ENCODE data around the gene STUB1. TPM values are rescaled to one million over a fixed set of nuclear protein-coding genes. Genes with fewer than 3 reads are reported as not detected.

Gene STUB1
- total RNA-seq, 4 donors from 2014 or later, result 116 to 143 (median 125) TPM

GRCh38 chr16:703406-703805 lies 23.2 kb downstream of the STUB1 start:
- no peak overlapping the region for H3K4me3 ChIP-seq
- DNase-seq (ENCODE audit: low spot score in 2 of 2), result no peak
- TF ChIP-seq POLR2A (IDR thresholded peaks at IDR 0.05), result no peak
- no peak for TF ChIP-seq CTCF (IDR thresholded peaks at IDR 0.05)
- TF ChIP-seq POLR2AphosphoS5 (IDR thresholded peaks at IDR 0.05), result no peak
- no peak for TF ChIP-seq EP300 (IDR thresholded peaks at IDR 0.05)
- peaks cover 97% of the 10 kb centered on the region for H3K27me3 ChIP-seq
- H3K9me3 ChIP-seq, result no peaks in the 10 kb centered on the region
- H3K4me1 ChIP-seq, result peaks cover 35% of the 10 kb centered on the region
- 74% methylated on average over 10 of the region's 12 CpGs for WGBS
- no peaks in the 10 kb centered on the region for H3K36me3 ChIP-seq
- H3K27ac ChIP-seq, result no peak overlapping the region

DNA sequence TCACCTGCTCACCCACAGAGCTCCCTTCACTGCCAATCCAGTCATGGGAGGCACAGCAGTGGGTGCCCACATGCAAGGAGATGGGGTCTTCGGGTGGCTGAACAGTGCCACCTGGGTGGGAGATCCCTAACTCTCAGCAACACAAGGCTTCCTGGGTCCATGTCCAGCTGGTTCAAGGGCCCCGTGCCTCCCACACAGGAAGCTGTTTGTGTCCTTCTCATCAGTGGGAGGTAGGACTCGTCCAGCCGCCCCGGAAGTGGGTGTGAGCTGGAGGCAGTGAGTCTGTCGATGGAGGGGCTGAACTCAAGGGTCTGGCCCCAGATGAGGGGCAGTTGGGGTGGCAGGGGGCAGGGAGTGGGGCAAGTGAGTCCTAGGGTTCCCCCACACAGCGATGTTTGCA lies 23.8 kb downstream of the STUB1 start:
- WGBS, result 53% methylated on average over 6 of the region's 7 CpGs
- peaks cover 99% of the 10 kb centered on the region for H3K27me3 ChIP-seq

GRCh38 chr16:704552-705380 lies 24.6 kb downstream of the STUB1 start:
- Histone ChIP-seq H3K27ac (no peak overlapping the region), H3K4me3 (peak overlapping the region; percentile 43), H3K36me3 (no peaks in the 10 kb centered on the region), H3K4me1 (peaks cover 35% of the 10 kb centered on the region), H3K9me3 (no peaks in the 10 kb centered on the region), H3K27me3 (peaks cover 99% of the 10 kb centered on the region)
- DNase-seq (ENCODE audit: low spot score in 2 of 2), result no peak
- 15% methylated on average over 13 of the region's 50 CpGs for WGBS
- no peak for TF ChIP-seq POLR2A (IDR thresholded peaks at IDR 0.05)
- no peak for TF ChIP-seq EP300 (IDR thresholded peaks at IDR 0.05)
- no peak for TF ChIP-seq CTCF (IDR thresholded peaks at IDR 0.05)
- no peak for TF ChIP-seq POLR2AphosphoS5 (IDR thresholded peaks at IDR 0.05)

More for the DNA sequence above, 23.8 kb downstream of the STUB1 start:
- DNase-seq (ENCODE audit: low spot score in 2 of 2), result no peak
- no peak overlapping the region for H3K4me3 ChIP-seq
- H3K9me3 ChIP-seq, result no peaks in the 10 kb centered on the region
- no peaks in the 10 kb centered on the region for H3K36me3 ChIP-seq
- no peak for TF ChIP-seq POLR2A (IDR thresholded peaks at IDR 0.05)
- no peak for TF ChIP-seq POLR2AphosphoS5 (IDR thresholded peaks at IDR 0.05)
- no peak for TF ChIP-seq CTCF (IDR thresholded peaks at IDR 0.05)
- TF ChIP-seq EP300 (IDR thresholded peaks at IDR 0.05), result no peak
- H3K27ac ChIP-seq, result no peak overlapping the region
- H3K4me1 ChIP-seq, result peaks cover 35% of the 10 kb centered on the region

DNA sequence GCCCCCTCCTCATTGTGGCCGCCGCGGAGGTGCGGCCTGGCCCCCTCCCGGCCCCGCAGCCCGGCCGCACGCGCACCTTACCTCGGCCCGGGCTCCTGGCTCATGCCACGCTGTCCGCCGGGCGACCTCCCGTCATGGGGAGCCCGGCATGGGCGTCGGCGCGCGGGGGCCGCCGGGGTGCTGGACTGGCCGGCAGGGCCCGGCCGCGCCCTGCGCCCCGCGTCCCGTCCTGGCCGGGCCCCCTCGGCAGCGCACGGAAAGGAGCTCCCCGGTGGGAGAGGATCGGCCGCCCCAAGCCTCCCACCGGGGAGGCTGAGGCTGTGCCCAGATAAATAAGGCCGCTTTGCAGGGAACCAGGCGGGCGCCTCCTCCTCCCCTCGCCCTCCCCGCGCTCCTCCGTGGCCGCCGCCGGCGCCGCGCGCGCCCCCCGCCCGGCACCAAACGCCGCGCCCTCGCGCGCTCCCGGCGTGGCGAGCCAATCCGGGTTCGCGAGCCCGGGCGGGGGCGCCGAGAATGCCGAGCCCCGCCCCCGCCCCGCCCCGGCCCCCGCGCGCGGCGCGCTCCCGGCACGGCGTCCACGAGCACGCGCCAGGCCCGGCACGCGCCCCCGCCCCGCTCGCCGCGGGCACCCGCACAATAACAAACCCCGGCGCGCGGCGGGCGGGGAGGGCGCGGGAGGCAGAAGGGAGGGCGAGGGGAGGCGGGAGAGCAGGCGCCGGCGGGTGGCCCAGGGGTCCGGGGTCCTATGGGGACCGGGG lies 25.4 kb downstream of the STUB1 start, which contains the start of gene FBXL16:
TSS of gene FBXL16 (minus strand) at position 371 of the 758 bp plus-strand sequence. CDS start 8,396 bp downstream, outside the sequence.
- peak within 1 kb of the TSS; percentile 43 for H3K4me3 ChIP-seq
- WGBS, result 4% methylated on average over 15 of the region's 115 CpGs

More for the DNA sequence above, 25.4 kb downstream of the STUB1 start, which contains the start of gene FBXL16:
- Histone ChIP-seq H3K4me1 (peaks cover 31% of the 10 kb centered on the region), H3K27me3 (peaks cover 99% of the 10 kb centered on the region), H3K9me3 (no peaks in the 10 kb centered on the region), H3K36me3 (no peaks in the 10 kb centered on the region), H3K27ac (no peak within 1 kb of the TSS)
- DNase-seq (ENCODE audit: low spot score in 2 of 2), result no peak
- no peak for TF ChIP-seq CTCF (IDR thresholded peaks at IDR 0.05)
- no peak for TF ChIP-seq POLR2AphosphoS5 (IDR thresholded peaks at IDR 0.05)
- no peak for TF ChIP-seq POLR2A (IDR thresholded peaks at IDR 0.05)
- no peak for TF ChIP-seq EP300 (IDR thresholded peaks at IDR 0.05)
